Transverse colon (tissue), 4 donors: ENCODE measurements around the gene DAB2IP. TPM values are rescaled to one million over a fixed set of nuclear protein-coding genes. Genes with fewer than 3 reads are reported as not detected.

Source experiments
- DNase-seq: peaks from one replicate; pipeline ENCODE4 v3.0.0-alpha.2; 2019
- H3K27ac ChIP-seq, 4 donors: fragments of 200-600 bp; sonication (generic); 2 replicates each; pipeline ENCODE4 v1.5.1; 2016 to 2018; ENCODE audit warnings: inconsistent platforms in 4 of 4
- H3K27me3 ChIP-seq: fragments of 200-600 bp; sonication (generic); 2 replicates; pipeline ENCODE4 v1.5.1; 2017; ENCODE audit warnings: inconsistent platforms
- H3K36me3 ChIP-seq, 4 donors: fragments of 200-600 bp; sonication (generic); 2 replicates each; pipeline ENCODE4 v1.5.1; 2017 to 2019; ENCODE audit warnings: inconsistent platforms in 4 of 4
- H3K4me1 ChIP-seq, 4 donors: fragments of 200-600 bp; sonication (generic); 2 replicates each; pipeline ENCODE4 v1.5.1; 2017 to 2020; ENCODE audit warnings: inconsistent platforms in 4 of 4
- H3K4me3 ChIP-seq, 4 donors: fragments of 200-600 bp; sonication (generic); 1 replicate in 1 of 4; 2 replicates in 3 of 4; pipeline versions ENCODE4 v1.5.1 to v1.6.1; 2017 to 2019; ENCODE audit warnings: inconsistent platforms in 4 of 4
- H3K9me3 ChIP-seq, 2 donors: fragments of 200-600 bp; sonication (generic); 2 replicates each; pipeline ENCODE4 v1.5.1; 2017 to 2019; ENCODE audit warnings: inconsistent platforms in 2 of 2
- EP300 ChIP-seq: sonication (generic); formaldehyde crosslinking; IDR thresholded peaks from one replicate; pipeline ENCODE4 v1.6.1; 2017; ENCODE audit warnings: antibody characterized with exemption, low read depth
- POLR2A ChIP-seq: fragments of 450-650 bp; IDR thresholded peaks from one replicate; pipeline ENCODE4 v1.6.1; 2016; ENCODE audit warnings: antibody characterized with exemption, mild to moderate bottlenecking, moderate library complexity
- POLR2AphosphoS5 ChIP-seq, 3 donors: sonication (generic); formaldehyde crosslinking; IDR thresholded peaks; one replicate each; pipeline ENCODE4 v1.6.1; 2016; ENCODE audit warnings: antibody characterized with exemption in 3 of 3
- WGBS, 2 donors: methylation state at CpG; one replicate each; pipeline ENCODE4 v1.1.5; 2018; ENCODE audit warnings: low coverage in 1 of 2; 5-methylcytosine and 5-hydroxymethylcytosine counted together
- in situ Hi-C, 4 donors: fragments of 200-750 bp; cut with MboI; loops; one replicate each; pipeline versions ENCODE4 v1.15.0 to v1.15.1; 2017; ENCODE audit warnings: low sequenced_read_pairs in 3 of 4, low pct_ligation_motif_present in 1 of 4, low pct_unique_long_range_greater_than_20kb in 1 of 4
- intact Hi-C: fragments of 100-400 bp; cut with DNase I; formaldehyde crosslinking; loops from one replicate; pipeline ENCODE4 v1.15.1; 2023; ENCODE audit warnings: low total_unique reads
- total RNA-seq, 4 donors: library from RNA; depleted of rRNA; stranded (reverse); fragments of >200 nt; gene quantifications; one replicate each; pipeline ENCODE4 v1.1.0, GENCODE V29; 2016
- TF ChIP-seq, protein P1 (sequence below), 5 experiments: fragments of 200-600 bp in 3 of 5; fragments of 450-650 bp in 2 of 5; sonication (generic) in 3 of 5; IDR thresholded peaks; 1 replicate in 2 of 5; 2 replicates in 3 of 5; pipeline ENCODE4 v1.5.1; 2016 to 2017; ENCODE audit warnings: antibody characterized with exemption in 5 of 5, inconsistent platforms in 3 of 5, mild to moderate bottlenecking in 2 of 5, moderate library complexity in 1 of 5

Gene DAB2IP
- total RNA-seq, 4 donors from 2014 or later = 84.2 to 159 (median 90.7) TPM

DNA sequence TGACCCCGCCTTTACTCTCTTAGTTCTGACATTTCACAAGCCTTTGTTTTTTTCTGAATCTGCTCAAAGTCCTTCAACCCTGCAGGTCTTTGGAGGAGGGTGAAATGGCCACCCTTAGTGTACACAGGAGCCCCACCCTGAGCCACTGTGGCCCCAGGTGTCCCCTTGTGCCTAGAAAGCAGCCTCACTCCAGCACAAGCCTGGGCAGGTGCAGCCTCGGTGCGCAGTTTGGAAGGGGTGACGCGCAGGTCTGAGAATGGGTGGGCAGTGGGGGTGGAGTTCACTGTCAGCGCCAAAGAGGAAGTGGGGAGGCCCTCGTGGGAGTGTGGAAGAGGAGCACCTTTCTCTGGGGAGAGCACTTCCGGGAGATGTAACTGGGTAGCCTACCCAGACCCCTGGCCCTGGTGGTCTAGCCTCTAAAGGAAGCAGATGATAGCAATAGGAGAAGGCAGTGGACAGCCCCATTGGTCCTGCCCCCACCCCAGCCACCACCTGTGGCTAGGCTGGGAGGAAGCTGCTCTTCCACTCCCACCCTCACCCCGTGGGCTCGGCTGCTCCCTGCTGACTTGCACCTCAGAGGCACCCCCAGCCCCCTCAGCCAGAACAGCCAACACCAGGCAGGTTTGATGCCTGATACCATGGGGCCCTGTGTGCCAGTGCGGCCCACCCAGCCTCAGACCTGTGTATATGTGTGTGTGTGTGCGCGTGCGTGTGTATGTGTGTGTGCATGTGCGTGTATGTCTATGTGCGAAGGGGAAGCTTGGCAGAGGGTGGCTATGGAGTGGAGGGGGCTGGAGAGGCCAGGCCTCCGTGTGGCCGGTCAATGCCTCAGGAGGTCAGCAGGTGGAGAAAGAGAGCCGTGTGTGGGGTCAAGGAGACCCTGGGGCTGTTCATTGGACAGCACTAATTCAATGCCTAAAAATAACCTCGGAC, 16.8 kb upstream of the DAB2IP start:
- Histone ChIP-seq H3K9me3 (no peaks in the 10 kb centered on the region), H3K4me3 (no peak overlapping the region), H3K4me1 (peaks cover 19 to 66% (median 34%) of the 10 kb centered on the region in 4 donors), H3K27me3 (no peaks in the 10 kb centered on the region), H3K36me3 (no peaks in the 10 kb centered on the region), H3K27ac (peak overlapping the region in 1 of 4 donors; percentile 45)
- 50 to 100% methylated on average over 1 to 20 of the region's 20 CpGs for WGBS, 2 donors
- intact Hi-C loops = no loop called here
- TF ChIP-seq POLR2AphosphoS5 (IDR thresholded peaks at IDR 0.05) = no peak
- TF ChIP-seq, protein P1, sequence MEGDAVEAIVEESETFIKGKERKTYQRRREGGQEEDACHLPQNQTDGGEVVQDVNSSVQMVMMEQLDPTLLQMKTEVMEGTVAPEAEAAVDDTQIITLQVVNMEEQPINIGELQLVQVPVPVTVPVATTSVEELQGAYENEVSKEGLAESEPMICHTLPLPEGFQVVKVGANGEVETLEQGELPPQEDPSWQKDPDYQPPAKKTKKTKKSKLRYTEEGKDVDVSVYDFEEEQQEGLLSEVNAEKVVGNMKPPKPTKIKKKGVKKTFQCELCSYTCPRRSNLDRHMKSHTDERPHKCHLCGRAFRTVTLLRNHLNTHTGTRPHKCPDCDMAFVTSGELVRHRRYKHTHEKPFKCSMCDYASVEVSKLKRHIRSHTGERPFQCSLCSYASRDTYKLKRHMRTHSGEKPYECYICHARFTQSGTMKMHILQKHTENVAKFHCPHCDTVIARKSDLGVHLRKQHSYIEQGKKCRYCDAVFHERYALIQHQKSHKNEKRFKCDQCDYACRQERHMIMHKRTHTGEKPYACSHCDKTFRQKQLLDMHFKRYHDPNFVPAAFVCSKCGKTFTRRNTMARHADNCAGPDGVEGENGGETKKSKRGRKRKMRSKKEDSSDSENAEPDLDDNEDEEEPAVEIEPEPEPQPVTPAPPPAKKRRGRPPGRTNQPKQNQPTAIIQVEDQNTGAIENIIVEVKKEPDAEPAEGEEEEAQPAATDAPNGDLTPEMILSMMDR (IDR thresholded peaks at IDR 0.05) = peak; percentile 33 to 52 (median 42)
- in situ Hi-C loops = no loop called here
- no peak for DNase-seq

DNA sequence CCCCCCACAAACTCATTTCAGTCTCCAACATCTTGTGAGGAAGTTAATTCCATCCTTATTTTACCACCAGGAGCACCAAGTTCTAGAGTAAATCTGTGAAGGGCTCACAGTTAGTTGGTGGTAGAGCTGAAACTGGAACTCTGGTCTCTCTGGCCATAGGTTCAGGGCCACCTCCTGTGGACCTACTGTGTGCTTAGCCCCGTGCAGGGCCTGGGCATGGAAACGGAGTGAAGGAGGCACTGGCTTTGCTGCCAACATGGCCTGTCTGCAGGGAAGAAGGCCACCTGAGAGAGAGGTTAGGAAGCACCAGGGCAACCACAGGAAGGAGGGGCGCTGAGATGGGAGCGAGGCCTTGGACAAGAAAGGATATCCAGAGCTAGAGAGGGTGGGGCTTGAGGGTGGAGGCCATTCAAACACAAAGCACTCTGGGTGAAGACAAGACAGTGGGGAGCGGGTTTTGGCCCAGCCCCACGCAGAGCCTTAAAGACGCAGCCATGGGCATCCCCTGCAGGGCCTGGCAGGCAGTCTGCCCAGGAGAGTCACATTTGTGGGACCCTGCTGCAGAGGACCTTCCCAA, 16.0 kb upstream of the DAB2IP start:
- Histone ChIP-seq H3K9me3 (no peaks in the 10 kb centered on the region), H3K36me3 (no peaks in the 10 kb centered on the region), H3K4me1 (peaks cover 20 to 68% (median 39%) of the 10 kb centered on the region in 4 donors), H3K27me3 (no peaks in the 10 kb centered on the region), H3K4me3 (no peak overlapping the region), H3K27ac (peak overlapping the region in 2 of 4 donors; percentile 45 to 52)
- intact Hi-C loops = no loop called here
- DNase-seq = no peak
- in situ Hi-C loops = no loop called here
- 76% methylated on average over 7 of the region's 7 CpGs; no CpG with 5 or more reads in 1 of the 2 donors for WGBS, 2 donors
- TF ChIP-seq EP300 (no peak), POLR2AphosphoS5 (IDR thresholded peaks at IDR 0.05) (no peak), POLR2A (no peak)
- TF ChIP-seq, protein P1 (IDR thresholded peaks at IDR 0.05) = no peak

DNA sequence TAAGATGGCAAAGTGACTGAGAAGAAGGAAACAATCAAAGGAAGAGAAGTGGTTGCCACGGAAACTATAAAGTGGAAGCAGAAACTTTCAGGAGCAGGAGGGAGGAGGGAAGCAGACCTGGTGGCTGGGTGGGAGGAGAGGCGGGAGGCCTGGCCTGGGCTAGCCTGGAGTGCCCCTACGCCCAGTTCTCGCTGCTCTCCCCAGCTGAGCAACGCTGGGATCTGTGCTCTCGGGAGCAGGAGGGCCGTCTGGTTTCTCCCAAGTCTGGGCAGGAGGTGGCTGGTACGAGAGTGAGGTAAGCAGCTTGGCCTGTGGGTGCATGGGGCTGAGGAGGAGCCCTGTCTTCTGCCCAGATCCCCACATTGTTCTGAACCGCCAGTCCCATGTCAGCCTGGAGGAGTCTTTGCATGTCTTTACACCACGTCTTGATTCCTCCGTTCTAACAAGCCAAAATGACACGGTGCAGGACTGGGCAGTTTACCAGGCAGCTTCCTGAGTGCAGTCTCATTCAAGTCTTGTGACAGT, 15.0 kb upstream of the DAB2IP start:
- in situ Hi-C loops (no loop called here), intact Hi-C loops (no loop called here)
- WGBS, 2 donors = 45 to 72% methylated on average over 4 to 12 of the region's 12 CpGs
- Histone ChIP-seq H3K27me3 (no peaks in the 10 kb centered on the region), H3K36me3 (no peaks in the 10 kb centered on the region), H3K4me1 (peaks cover 30 to 71% (median 49%) of the 10 kb centered on the region in 4 donors), H3K9me3 (no peaks in the 10 kb centered on the region), H3K4me3 (no peak overlapping the region), H3K27ac (peak overlapping the region in 3 of 4 donors; percentile 45 to 53 (median 52))
- TF ChIP-seq POLR2A = no peak
- peak in 1 of 3 donors; percentile 11 for TF ChIP-seq POLR2AphosphoS5 (IDR thresholded peaks at IDR 0.05)
- no peak for TF ChIP-seq EP300
- TF ChIP-seq, protein P1 (IDR thresholded peaks at IDR 0.05) = no peak
- no peak for DNase-seq
